HG03039 (cell line): ENCODE results near the gene EFCAB8.

Experiments
- ATAC-seq: cut with Tn5 transposase; IDR thresholded peaks from one replicate; pipeline ENCODE4 v1.9.1; 2021; ENCODE audit warnings: mild to moderate bottlenecking, moderate library complexity; ENCODE audit not compliant: unreplicated experiment

EFCAB8 gene

DNA sequence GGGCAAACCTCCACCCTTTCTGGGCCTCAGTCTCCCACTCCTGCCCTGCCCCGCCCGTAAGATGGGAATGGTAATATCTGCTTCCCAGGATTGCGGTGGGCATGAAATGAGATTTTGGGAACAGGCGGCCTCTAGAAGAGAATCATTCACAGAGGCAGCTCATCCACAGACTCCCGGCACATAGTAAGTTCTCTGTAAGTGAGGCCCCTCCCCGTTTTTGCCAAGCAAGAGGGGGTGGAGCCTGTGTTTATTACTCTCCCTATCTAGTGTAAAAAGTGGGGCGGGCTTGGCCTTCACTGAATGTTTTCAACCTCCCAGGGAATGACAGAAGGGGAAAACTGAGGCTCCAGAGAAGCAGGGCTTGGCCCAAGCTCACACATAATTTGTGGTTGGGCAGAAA lies 125.5 kb downstream of the EFCAB8 start:
- ATAC-seq = no peak

DNA sequence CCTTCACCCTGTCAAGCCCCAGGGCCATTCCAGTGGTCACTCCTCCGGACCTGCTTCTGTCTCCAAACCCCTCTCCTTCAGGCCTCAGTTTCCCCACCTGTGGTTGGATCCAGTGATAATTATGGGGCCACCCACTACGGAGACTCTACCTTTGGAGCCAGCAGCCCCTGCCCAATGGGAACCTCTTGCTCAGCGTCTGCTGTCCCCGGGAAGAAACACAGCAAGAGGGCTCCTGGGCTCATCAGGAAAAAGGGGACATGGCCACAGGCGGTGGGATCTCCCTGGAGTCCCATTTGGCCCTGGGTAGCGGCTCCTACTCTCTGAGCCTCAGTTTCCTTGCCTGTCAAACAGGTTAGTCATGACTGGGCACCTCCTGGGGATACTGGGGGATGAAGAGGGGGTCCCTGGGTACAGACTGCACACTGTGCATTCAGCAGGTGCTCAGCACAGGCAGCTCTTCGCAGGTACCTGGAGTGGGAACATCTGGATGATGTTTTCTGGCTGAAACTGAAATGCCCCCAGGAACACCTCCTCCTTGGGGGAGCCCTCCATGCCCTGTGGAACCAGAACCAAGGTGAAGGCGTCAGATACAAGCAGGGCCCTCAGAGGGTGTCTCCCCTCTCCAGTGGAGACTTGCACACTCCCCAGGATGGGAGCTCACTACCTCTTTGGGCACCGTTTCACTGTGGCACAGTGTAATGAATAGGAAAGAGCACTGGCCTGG lies 126.1 kb downstream of the EFCAB8 start:
- ATAC-seq = no peak

DNA sequence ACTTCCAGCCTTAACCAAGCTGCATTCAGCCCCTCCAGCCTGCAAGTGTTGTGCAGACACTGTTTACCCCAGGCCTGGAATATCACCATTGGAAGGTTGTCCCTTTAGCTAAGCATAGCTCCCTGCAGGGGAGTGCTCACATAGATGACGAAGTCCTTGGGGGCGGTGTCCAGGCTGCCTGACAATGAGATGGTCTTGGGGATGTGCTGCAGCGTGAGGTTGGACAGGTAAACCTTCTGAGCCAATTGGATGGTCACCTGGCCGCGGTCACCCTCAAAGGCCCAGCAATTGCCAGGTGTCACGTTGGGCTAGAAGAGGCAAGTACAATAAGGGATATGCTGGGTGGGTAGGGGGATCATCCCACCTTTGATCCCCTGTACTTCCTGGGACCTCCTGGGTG lies 126.9 kb downstream of the EFCAB8 start:
- ATAC-seq = no peak

DNA sequence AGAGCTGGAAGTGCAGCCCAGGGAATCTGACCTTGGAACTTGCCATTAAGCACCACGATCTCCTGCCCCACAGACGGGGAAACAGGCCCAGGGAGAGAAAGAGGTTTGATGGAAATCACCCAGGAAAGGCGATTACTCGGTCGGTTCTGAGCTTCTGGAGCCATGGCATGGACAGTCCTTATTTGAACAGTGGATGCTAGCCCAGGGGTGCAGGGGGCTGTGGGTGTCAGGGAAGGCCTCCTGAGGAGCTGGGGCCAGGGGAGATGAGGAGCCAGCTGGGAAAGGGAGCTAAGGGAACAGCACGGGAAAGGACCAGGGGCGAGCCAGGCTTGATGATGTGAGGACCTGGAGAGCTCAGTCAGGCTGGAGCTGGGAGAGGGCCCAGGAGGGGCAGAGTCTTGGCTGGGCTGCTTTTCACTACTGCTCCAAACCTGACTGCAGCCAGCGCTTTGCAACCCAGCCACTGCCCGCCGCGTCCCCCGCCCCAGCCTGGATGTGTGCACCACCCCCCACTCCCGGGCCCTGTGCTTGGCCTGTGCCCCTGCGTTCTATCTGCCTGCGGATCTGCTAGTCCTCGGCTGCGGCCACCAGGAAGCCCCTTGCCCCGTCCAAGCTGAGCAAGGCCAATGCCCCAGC lies 127.7 kb downstream of the EFCAB8 start:
- no peak for ATAC-seq

GRCh38 chr20:32987044-32987825 lies 128.5 kb downstream of the EFCAB8 start:
- no peak for ATAC-seq

GRCh38 chr20:32988008-32988407 lies 129.3 kb downstream of the EFCAB8 start:
- ATAC-seq = no peak

- ATAC-seq = no peak
These were observed 131.0 kb downstream of the EFCAB8 start for GRCh38 chr20:32989507-32990283.

DNA sequence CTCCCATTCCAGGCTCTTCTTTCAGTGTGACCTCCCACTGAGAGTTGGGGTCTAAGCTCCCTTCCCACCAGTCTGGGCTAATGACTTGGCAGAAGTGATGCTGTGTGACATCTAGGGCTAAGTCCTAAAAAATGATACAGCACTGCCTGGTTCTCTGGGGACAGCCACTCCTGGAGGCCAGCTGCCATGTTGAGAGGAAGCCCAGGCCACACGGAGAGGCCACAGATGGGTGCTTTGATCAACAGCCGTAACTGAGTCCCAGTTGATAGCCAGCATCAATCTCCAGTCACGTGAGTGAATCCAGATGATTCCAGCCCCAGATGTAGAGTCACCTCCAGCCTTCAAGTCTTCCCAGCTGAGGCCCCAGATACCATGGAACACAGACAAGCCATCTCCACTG lies 131.7 kb downstream of the EFCAB8 start:
- no peak for ATAC-seq

DNA sequence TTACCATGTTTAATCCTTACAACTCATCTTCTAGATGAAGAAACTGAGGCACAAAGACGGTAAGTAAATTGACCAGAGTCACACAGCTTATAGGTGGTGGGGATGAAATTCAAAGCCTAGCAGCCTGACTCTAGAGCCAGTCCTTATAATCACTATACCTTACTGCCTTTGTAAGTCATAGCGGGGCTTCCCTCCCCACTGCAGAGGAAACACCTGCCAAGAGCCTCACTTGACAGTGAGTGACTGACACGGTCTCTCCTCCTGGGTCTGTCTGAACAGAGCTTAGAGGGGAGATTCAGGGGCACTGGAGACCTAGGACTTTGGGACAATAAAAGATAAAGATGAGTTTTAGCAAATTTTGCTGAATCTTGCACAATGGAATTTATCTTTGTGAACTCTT lies 132.7 kb downstream of the EFCAB8 start:
- no peak for ATAC-seq

- ATAC-seq = no peak
These were observed 133.3 kb downstream of the EFCAB8 start for GRCh38 chr20:32991792-32992641.

DNA sequence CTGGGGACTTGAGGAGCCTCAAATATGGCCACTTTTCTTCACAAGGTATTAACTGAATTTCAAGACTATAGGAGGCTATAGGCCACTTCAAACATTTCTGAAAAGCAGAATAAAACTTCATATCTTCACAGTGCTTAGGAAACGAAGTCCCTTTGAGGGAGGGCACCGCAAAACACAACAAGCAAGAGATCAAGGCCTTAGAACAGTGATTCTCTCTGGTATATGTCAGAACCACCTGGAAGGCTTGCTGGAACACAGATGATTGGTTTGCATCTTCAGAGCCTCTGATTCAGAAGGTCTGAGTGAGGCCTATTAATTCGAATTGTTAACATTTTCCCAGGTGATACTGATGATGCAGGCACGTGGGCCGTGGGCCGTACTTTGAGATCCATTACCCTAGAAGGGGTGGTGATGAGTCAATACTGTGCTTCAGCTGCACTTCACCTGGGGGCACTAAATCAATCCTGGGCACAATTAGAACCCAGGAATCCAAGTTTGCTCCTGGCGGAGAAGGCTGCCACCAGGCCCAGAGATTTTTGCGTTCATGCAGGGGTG lies 134.8 kb downstream of the EFCAB8 start:
- no peak for ATAC-seq

- ATAC-seq = no peak
These were observed 137.1 kb downstream of the EFCAB8 start for GRCh38 chr20:32995802-32996201.

DNA sequence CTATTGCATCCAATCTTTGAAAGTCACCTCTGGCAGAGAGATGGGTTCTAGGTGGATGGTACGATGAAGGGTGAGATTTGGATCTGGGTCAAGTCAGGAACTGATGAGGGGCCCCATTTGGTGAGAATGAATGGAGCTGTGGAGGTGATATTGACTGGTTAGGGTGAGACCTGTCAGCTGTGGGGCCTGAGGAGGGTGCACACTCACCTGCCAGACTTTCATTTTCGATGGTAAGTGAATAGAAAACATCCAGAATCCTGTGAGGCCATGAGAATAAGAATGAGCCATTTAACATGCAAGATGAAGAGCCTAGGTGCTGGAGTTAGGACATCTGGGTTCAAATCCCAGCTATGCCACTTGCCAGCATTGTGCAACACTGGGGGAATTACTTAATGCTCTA lies 138.7 kb downstream of the EFCAB8 start:
- no peak for ATAC-seq

GRCh38 chr20:32999603-33000250 lies 141.0 kb downstream of the EFCAB8 start:
- no peak for ATAC-seq

DNA sequence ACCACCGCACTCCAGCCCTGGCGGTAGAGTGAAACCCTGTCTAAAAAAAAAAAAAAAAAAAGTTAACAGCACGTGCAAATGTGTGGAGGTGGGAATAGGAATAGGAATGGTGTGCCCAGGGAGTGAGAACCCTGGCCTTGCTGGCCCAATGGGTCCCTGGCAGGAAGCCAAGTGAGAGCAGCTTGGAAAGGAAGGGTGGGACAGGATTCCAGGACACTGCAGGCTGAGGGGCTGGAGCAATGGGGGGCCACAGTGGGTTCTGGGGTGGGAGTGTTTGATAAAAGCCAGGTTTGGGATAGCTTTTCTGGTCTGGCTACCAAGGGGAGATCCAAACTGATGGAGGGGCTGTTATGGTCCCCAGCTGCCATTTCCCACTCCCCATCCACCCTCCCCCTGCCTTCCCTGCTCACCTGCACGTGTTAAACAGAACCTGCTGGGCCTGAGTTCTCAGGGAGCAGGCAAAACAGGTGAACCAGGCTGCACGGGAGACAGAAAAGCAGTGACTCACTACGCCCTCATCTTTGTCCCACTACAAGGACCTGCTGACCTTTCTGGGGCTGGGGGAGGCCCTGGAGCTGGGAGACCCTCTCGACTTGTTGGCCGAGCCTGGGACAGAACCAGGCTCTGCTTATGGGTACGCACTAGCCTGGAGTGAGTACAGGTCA lies 142.2 kb downstream of the EFCAB8 start:
- ATAC-seq = no peak

DNA sequence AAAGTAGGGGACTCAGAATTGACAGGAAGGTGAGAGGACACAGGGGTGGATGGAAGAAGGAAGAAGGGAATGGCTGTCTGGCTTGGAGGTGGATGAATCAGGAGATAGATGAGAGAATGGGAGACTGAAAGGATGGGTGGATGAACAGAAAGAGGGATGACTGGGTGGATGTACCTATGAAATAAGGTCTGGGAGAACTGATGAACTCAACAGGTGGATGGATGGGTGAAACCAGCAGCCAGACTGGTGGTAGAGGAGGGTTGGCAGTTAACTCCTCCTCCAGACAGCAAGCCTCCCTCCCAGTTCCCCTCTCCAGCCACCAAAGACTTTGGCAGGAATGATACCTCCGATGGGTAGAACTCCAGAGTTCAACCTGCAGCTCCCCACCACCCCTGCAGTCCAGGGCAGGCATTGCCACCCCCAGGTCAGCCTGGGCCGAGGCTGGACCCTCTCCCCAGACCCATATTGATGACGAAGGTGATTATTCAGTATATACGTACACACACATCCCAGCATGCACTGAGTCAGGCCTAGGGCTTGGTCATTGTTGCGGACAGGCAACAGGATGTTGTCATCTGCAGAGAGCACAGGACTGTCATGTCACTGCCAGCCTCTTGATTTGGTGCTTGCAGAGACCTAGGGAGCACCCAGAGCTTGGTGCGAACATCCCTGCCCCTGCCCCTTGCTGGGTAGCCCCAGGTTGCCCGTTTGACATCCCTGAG lies 143.5 kb downstream of the EFCAB8 start:
- no peak for ATAC-seq

DNA sequence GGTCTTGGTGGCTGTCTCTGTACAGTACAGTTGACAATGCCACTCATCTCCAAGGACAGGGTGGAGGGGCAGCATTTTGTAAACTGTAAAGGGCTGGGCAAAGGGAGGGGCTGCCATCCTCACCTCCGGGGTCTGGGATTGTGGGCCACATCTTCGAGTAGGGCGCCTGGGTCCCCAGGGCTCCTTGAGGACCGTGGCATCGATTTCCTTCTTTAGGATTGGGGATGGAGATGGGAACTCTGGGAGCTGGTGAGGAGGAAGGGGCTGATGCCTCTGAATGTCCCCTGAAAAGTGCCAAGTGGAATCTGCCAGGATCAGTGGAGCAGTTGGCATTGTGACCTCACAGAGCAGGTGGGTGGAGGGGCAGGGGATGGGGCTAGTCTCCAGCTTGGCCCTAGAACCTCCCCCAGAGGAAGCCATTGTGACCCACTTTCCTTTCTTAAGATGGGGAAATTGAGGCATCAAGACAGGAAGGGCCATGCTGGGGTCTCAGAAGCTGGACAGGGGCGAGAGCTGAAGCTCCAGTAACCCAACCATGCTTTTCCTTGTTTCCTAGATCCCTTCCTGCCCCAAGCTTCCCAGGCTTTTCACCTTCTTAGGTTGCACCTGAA lies 145.5 kb downstream of the EFCAB8 start, which contains the start of gene SUN5:
Gene SUN5 (minus strand): TSS at position 293 of the 611 bp plus-strand sequence. CDS start 93 bp downstream, at position 200.
- no peak for ATAC-seq

GRCh38 chr20:33005132-33005566 lies 146.4 kb downstream of the EFCAB8 start:
- ATAC-seq = no peak
